ENCODE measurements around the gene TSPAN4. TPM values are rescaled to one million over a fixed set of nuclear protein-coding genes. Genes with fewer than 3 reads are reported as not detected.

TSPAN4 gene
- total and polyA plus RNA-seq, 9 of the 15 experiments (the other 6 are each of a cell fraction or from before 2014, with no cell fraction given) = 0.07 to 31.0 (median 15.7) TPM

DNA sequence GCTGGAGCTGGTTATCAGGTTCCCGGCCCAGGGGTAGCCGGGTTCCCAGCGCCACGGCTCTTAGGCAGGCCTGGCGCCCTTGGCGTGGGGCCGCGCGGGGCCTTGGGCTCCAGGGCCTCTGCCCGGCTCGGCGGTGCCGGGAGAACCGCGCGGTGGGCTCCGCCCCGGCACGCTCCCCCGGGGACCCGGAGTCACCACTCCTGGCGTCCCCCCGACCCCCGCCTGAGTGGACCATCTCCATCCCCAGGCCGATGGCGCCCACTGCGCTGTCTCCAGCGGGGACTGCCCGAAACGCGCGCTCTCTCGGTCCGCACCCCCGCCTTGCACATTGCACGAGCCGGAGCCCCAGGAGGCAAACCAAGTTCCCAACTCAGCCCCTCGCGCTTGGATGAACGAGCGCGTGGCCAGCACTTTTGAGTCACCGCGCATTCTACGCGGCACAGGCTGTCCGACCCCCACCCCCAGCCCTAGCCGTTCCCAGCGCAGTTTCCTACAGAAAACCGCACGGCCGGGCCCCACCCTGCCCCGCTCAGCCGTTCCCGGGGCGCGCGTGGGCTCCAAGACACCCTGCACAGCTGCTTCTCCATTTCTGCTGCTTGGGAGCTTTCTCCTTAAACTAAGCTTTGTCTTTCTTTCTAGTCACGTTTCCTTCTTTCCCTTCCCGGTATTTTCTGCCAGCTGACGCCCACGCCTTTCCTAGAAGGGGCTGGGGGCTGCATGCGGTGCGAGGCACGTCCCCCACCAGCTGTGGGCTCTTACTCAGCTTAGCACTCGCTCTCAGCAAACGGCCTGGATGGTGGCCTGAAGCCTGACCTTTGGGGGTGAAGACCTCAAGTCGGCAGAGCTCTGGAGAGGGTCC is 68.6 kb downstream of the TSPAN4 start (continued):
- TF ChIP-seq ZNF263 (CRISPR knock-in tag; IDR thresholded peaks at IDR 0.05; ENCODE audit: borderline replicate concordance) = peak; percentile 60
- TF ChIP-seq, protein P1, sequence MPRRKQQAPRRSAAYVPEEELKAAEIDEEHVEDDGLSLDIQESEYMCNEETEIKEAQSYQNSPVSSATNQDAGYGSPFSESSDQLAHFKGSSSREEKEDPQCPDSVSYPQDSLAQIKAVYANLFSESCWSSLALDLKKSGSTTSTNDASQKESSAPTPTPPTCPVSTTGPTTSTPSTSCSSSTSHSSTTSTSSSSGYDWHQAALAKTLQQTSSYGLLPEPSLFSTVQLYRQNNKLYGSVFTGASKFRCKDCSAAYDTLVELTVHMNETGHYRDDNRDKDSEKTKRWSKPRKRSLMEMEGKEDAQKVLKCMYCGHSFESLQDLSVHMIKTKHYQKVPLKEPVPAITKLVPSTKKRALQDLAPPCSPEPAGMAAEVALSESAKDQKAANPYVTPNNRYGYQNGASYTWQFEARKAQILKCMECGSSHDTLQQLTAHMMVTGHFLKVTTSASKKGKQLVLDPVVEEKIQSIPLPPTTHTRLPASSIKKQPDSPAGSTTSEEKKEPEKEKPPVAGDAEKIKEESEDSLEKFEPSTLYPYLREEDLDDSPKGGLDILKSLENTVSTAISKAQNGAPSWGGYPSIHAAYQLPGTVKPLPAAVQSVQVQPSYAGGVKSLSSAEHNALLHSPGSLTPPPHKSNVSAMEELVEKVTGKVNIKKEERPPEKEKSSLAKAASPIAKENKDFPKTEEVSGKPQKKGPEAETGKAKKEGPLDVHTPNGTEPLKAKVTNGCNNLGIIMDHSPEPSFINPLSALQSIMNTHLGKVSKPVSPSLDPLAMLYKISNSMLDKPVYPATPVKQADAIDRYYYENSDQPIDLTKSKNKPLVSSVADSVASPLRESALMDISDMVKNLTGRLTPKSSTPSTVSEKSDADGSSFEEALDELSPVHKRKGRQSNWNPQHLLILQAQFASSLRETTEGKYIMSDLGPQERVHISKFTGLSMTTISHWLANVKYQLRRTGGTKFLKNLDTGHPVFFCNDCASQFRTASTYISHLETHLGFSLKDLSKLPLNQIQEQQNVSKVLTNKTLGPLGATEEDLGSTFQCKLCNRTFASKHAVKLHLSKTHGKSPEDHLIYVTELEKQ (CRISPR knock-in tag; IDR thresholded peaks at IDR 0.05) = no peak
- TF ChIP-seq TGIF2 (CRISPR knock-in tag; IDR thresholded peaks at IDR 0.05) = no peak
- TF ChIP-seq GATAD2B (IDR thresholded peaks at IDR 0.05; ENCODE audit: borderline replicate concordance) = no peak
- TF ChIP-seq, protein P2, sequence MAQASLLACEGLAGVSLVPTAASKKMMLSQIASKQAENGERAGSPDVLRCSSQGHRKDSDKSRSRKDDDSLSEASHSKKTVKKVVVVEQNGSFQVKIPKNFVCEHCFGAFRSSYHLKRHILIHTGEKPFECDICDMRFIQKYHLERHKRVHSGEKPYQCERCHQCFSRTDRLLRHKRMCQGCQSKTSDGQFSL (CRISPR knock-in tag; IDR thresholded peaks at IDR 0.05) = peak; percentile 70
- TF ChIP-seq, protein P2 (tag; IDR thresholded peaks at IDR 0.05) = no peak
- TF ChIP-seq GATAD2A (IDR thresholded peaks at IDR 0.05) = no peak; the same call in 1 of the 2 replicates
- TF ChIP-seq ZNF239 (CRISPR knock-in tag; IDR thresholded peaks at IDR 0.05) = no peak
- TF ChIP-seq, protein P3, sequence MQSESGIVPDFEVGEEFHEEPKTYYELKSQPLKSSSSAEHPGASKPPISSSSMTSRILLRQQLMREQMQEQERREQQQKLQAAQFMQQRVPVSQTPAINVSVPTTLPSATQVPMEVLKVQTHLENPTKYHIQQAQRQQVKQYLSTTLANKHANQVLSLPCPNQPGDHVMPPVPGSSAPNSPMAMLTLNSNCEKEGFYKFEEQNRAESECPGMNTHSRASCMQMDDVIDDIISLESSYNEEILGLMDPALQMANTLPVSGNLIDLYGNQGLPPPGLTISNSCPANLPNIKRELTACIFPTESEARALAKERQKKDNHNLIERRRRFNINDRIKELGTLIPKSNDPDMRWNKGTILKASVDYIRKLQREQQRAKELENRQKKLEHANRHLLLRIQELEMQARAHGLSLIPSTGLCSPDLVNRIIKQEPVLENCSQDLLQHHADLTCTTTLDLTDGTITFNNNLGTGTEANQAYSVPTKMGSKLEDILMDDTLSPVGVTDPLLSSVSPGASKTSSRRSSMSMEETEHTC (IDR thresholded peaks at IDR 0.05) = no peak
- no peak for TF ChIP-seq ZNF124 (CRISPR knock-in tag; IDR thresholded peaks at IDR 0.05)
- TF ChIP-seq ETS2 (tag; IDR thresholded peaks at IDR 0.05; ENCODE audit: borderline replicate concordance, poor library complexity, severe bottlenecking) = no peak
- TF ChIP-seq ZNF121 (CRISPR knock-in tag; conservative IDR thresholded peaks at IDR 0.05) = no peak
- no peak for TF ChIP-seq ZNF311 (CRISPR knock-in tag; IDR thresholded peaks at IDR 0.05)
- no peak for TF ChIP-seq NFIC (IDR thresholded peaks at IDR 0.05)
- no peak for TF ChIP-seq ILF3 (IDR thresholded peaks at IDR 0.05; ENCODE audit: borderline replicate concordance)
- TF ChIP-seq NELFE (IDR thresholded peaks at IDR 0.05; ENCODE audit: insufficient read depth, insufficient read length) = no peak
- no peak for TF ChIP-seq EZH2 (IDR thresholded peaks at IDR 0.05; ENCODE audit: borderline replicate concordance, low read depth, low read length)
- TF ChIP-seq TBP (optimal IDR thresholded peaks at IDR 0.05; ENCODE audit: low read depth, low read length) = peak; percentile 33
- TF ChIP-seq PHF21A (IDR thresholded peaks at IDR 0.05; ENCODE audit: borderline replicate concordance, low read depth) = no peak
- TF ChIP-seq RFX1 (IDR thresholded peaks at IDR 0.05) = no peak
- no peak for TF ChIP-seq ZNF316 (IDR thresholded peaks at IDR 0.05)
- TF ChIP-seq PHB2 (IDR thresholded peaks at IDR 0.05; ENCODE audit: low read depth) = no peak

All from K562 (cell line).